Measurements from ENCODE around the gene TRDMT1. TPM values are rescaled to one million over a fixed set of nuclear protein-coding genes. Genes with fewer than 3 reads are reported as not detected.

The TRDMT1 gene
- polyA plus RNA-seq, 1 donor (not counting 4 experiments of a cell fraction or from before 2014, with no cell fraction given), result 6.6 TPM

DNA sequence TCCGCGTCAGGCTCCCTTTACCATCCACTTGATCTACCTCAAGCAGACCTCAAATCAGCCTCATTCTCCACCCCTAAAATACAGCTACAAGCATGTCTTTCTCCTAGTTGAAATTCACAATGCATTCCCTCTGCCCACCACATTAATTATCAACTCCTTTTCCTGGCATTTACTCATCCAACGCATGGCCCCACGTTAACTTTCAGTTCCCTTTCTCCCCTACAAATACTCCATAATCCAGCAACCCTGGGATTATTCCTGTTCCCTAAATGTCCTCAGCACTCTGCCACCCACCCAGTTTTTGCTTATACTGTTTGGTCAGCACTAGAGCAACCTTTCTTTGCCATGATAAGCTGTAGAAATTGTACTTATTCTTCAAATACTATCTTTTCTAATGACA, 20.9 kb upstream of the TRDMT1 start:
- H3K79me2 ChIP-seq (ENCODE audit: control insufficient read depth, insufficient read depth, low read length), result no peaks in the 10 kb centered on the region
- TF ChIP-seq CTCF (optimal IDR thresholded peaks at IDR 0.05 in 1 of 3, IDR thresholded peaks at IDR 0.05 in 1 of 3, conservative IDR thresholded peaks at IDR 0.05 in 1 of 3; ENCODE audit: extremely low read depth in 1 of 3, insufficient read depth in 2 of 3, low read length in 3 of 3) (no peak), EZH2 (IDR thresholded peaks at IDR 0.05; ENCODE audit: low read length) (no peak)
- dilution Hi-C loops (cut with MboI; ENCODE audit: extremely low pct_ligation_motif_present, low sequenced_read_pairs), result no loop called here
- no peak overlapping the region for H2AFZ ChIP-seq (ENCODE audit: control insufficient read depth, low read length)
- no peak overlapping the region for H3K4me2 ChIP-seq (ENCODE audit: control insufficient read depth, extremely low read depth, insufficient read depth, low read depth, low read length)
- H3K4me3 ChIP-seq (ENCODE audit: control insufficient read depth in 2 of 3, extremely low read depth in 1 of 3, insufficient read depth in 2 of 3, low read depth in 1 of 3, low read length in 3 of 3), result no peak overlapping the region
- peaks cover 20% of the 10 kb centered on the region for H3K4me1 ChIP-seq (ENCODE audit: control insufficient read depth, extremely low read depth, insufficient read depth, low read length)
- no peaks in the 10 kb centered on the region for H4K20me1 ChIP-seq (ENCODE audit: control insufficient read depth, extremely low read depth, insufficient read depth, low read length)
- no peak overlapping the region for H3K27ac ChIP-seq (ENCODE audit: control insufficient read depth, insufficient read depth, low read length)
- H3K9me1 ChIP-seq (ENCODE audit: control insufficient read depth, extremely low read depth, insufficient read depth, low read length), result no peaks in the 10 kb centered on the region
- FAIRE-seq (no peak), DNase-seq (ENCODE audit: low read depth, low spot score) (no peak)
- no peaks in the 10 kb centered on the region for H3K9me3 ChIP-seq (ENCODE audit: control insufficient read depth, low read depth, low read length)
- H3K27me3 ChIP-seq (ENCODE audit: control insufficient read depth, extremely low read depth, insufficient read depth, low read length), result no peaks in the 10 kb centered on the region
- no peaks in the 10 kb centered on the region for H3K36me3 ChIP-seq (ENCODE audit: control insufficient read depth in 2 of 2, extremely low read depth in 1 of 2, insufficient read depth in 2 of 2, low read length in 2 of 2)
- H3K9ac ChIP-seq (ENCODE audit: control insufficient read depth, extremely low read depth, insufficient read depth, low read length), result no peak overlapping the region

- FAIRE-seq, result no peak
- Histone ChIP-seq H3K9ac (ENCODE audit: control insufficient read depth, extremely low read depth, insufficient read depth, low read length) (no peak overlapping the region), H2AFZ (ENCODE audit: control insufficient read depth, low read length) (no peak overlapping the region), H3K4me2 (ENCODE audit: control insufficient read depth, extremely low read depth, insufficient read depth, low read depth, low read length) (no peak overlapping the region), H3K27ac (ENCODE audit: control insufficient read depth, insufficient read depth, low read length) (no peak overlapping the region), H3K9me3 (ENCODE audit: control insufficient read depth, low read depth, low read length) (no peaks in the 10 kb centered on the region), H3K9me1 (ENCODE audit: control insufficient read depth, extremely low read depth, insufficient read depth, low read length) (no peaks in the 10 kb centered on the region), H3K4me3 (ENCODE audit: control insufficient read depth in 2 of 3, extremely low read depth in 1 of 3, insufficient read depth in 2 of 3, low read depth in 1 of 3, low read length in 3 of 3) (no peak overlapping the region), H3K79me2 (ENCODE audit: control insufficient read depth, insufficient read depth, low read length) (no peaks in the 10 kb centered on the region), H4K20me1 (ENCODE audit: control insufficient read depth, extremely low read depth, insufficient read depth, low read length) (no peaks in the 10 kb centered on the region), H3K27me3 (ENCODE audit: control insufficient read depth, extremely low read depth, insufficient read depth, low read length) (no peaks in the 10 kb centered on the region), H3K4me1 (ENCODE audit: control insufficient read depth, extremely low read depth, insufficient read depth, low read length) (peaks cover 28% of the 10 kb centered on the region), H3K36me3 (ENCODE audit: control insufficient read depth in 2 of 2, extremely low read depth in 1 of 2, insufficient read depth in 2 of 2, low read length in 2 of 2) (no peaks in the 10 kb centered on the region)
- dilution Hi-C loops (cut with MboI; ENCODE audit: extremely low pct_ligation_motif_present, low sequenced_read_pairs), result no loop called here
- DNase-seq (ENCODE audit: low read depth, low spot score), result no peak
- TF ChIP-seq EZH2 (IDR thresholded peaks at IDR 0.05; ENCODE audit: low read length), result no peak
Measured at GRCh38 chr10:17220652-17221100, 19.2 kb upstream of the TRDMT1 start.

GRCh38 chr10:17219024-17219423, 17.6 kb upstream of the TRDMT1 start:
- FAIRE-seq, result no peak
- Histone ChIP-seq H3K27me3 (ENCODE audit: control insufficient read depth, extremely low read depth, insufficient read depth, low read length) (no peaks in the 10 kb centered on the region), H3K4me1 (ENCODE audit: control insufficient read depth, extremely low read depth, insufficient read depth, low read length) (peaks cover 43% of the 10 kb centered on the region), H3K4me3 (ENCODE audit: control insufficient read depth in 2 of 3, extremely low read depth in 1 of 3, insufficient read depth in 2 of 3, low read depth in 1 of 3, low read length in 3 of 3) (no peak overlapping the region), H3K36me3 (ENCODE audit: control insufficient read depth in 2 of 2, extremely low read depth in 1 of 2, insufficient read depth in 2 of 2, low read length in 2 of 2) (no peaks in the 10 kb centered on the region), H3K79me2 (ENCODE audit: control insufficient read depth, insufficient read depth, low read length) (no peaks in the 10 kb centered on the region), H3K9ac (ENCODE audit: control insufficient read depth, extremely low read depth, insufficient read depth, low read length) (no peak overlapping the region), H3K9me3 (ENCODE audit: control insufficient read depth, low read depth, low read length) (no peaks in the 10 kb centered on the region), H3K27ac (ENCODE audit: control insufficient read depth, insufficient read depth, low read length) (peak overlapping the region; percentile 38), H3K4me2 (ENCODE audit: control insufficient read depth, extremely low read depth, insufficient read depth, low read depth, low read length) (no peak overlapping the region), H2AFZ (ENCODE audit: control insufficient read depth, low read length) (no peak overlapping the region), H3K9me1 (ENCODE audit: control insufficient read depth, extremely low read depth, insufficient read depth, low read length) (no peaks in the 10 kb centered on the region), H4K20me1 (ENCODE audit: control insufficient read depth, extremely low read depth, insufficient read depth, low read length) (no peaks in the 10 kb centered on the region)
- TF ChIP-seq CTCF (optimal IDR thresholded peaks at IDR 0.05 in 1 of 3, IDR thresholded peaks at IDR 0.05 in 1 of 3, conservative IDR thresholded peaks at IDR 0.05 in 1 of 3; ENCODE audit: extremely low read depth in 1 of 3, insufficient read depth in 2 of 3, low read length in 3 of 3), result no peak
- TF ChIP-seq EZH2 (IDR thresholded peaks at IDR 0.05; ENCODE audit: low read length), result no peak
- dilution Hi-C loops (cut with MboI; ENCODE audit: extremely low pct_ligation_motif_present, low sequenced_read_pairs), result no loop called here
- DNase-seq (ENCODE audit: low read depth, low spot score), result no peak

Data from keratinocyte (primary cell).